T-helper 1 cell (primary cell): ENCODE data around the gene NFIL3.

Source experiments
- DNase-seq, 5 donors: peaks; one replicate each; pipeline ENCODE4 v3.0.0-alpha.2; 2012 to 2020

The NFIL3 gene

DNA sequence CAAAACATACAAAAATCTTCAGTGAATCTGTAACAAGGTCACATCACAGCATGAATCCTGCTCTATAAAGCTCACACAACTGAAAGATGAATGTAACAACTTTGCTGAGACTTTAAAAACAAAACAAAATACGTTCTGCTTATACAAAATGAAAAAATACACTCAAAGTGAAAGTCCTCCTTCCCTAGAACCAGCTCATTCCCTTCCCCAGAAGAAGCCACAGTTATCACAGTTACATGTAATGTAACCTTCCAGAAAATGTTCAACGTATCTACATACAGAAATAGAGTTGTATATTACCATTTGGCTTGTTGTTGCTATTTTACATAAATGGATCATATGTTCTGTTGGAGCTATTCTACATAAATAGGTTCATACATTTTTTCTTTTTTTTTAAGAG is 64.5 kb downstream of the NFIL3 start:
- DNase-seq = peak in 1 of 5 donors; percentile 80
